Measurements from ENCODE around the gene CUX1.
"Not testable (repeated sequence)": the region's sequence is repeated elsewhere in the genome, so short reads cannot be mapped to it uniquely, and the experiment has no call there.

The CUX1 gene

DNA sequence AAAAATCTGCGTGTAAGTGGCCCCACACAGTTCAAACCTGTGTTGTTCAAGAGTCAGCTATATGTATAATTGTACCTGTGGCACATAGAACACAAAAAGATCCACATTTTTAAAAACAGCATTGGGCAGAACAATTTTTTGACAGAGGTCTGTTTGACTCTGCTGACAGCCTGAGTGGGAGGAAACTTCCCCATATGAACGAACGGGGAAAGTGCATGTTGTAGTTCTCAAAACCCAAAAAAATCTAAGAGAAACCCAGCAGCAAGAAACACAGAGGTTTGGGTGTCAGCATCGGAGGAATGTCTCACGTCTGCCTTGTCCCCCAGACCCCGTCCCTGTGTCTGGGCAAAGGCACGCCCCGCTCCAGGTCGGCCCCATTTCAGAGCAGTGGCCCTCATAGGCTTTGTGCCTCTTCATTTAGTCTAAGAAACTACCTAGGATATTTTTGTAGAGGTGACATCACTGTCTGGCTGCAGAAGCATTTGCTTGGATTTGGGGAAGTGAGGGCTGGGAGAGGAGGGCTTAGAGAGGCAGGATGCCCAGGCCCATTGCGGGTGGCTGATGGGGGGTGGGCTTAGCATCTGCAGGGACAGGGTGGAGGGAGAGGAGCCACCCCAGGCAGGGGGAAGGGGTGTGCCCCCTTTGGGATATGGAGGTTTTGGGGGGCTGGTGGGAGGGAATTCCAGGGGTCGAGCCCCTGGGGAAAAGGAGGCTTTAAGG is 11.0 kb downstream of the CUX1 start:
- TF ChIP-seq, protein P1, sequence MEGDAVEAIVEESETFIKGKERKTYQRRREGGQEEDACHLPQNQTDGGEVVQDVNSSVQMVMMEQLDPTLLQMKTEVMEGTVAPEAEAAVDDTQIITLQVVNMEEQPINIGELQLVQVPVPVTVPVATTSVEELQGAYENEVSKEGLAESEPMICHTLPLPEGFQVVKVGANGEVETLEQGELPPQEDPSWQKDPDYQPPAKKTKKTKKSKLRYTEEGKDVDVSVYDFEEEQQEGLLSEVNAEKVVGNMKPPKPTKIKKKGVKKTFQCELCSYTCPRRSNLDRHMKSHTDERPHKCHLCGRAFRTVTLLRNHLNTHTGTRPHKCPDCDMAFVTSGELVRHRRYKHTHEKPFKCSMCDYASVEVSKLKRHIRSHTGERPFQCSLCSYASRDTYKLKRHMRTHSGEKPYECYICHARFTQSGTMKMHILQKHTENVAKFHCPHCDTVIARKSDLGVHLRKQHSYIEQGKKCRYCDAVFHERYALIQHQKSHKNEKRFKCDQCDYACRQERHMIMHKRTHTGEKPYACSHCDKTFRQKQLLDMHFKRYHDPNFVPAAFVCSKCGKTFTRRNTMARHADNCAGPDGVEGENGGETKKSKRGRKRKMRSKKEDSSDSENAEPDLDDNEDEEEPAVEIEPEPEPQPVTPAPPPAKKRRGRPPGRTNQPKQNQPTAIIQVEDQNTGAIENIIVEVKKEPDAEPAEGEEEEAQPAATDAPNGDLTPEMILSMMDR (IDR thresholded peaks at IDR 0.05), result no peak
- Mint-ChIP-seq H3K4me1 (peaks cover 64% of the 10 kb centered on the region), H3K27me3 (ENCODE audit: low read depth, poor library complexity) (peaks cover 6% of the 10 kb centered on the region), H3K27ac (peak overlapping the region; percentile 42), H3K36me3 (ENCODE audit: low read depth) (peaks cover 39% of the 10 kb centered on the region), H3K4me3 (no peak overlapping the region), H3K9me3 (no peaks in the 10 kb centered on the region)
- no peak for DNase-seq

DNA sequence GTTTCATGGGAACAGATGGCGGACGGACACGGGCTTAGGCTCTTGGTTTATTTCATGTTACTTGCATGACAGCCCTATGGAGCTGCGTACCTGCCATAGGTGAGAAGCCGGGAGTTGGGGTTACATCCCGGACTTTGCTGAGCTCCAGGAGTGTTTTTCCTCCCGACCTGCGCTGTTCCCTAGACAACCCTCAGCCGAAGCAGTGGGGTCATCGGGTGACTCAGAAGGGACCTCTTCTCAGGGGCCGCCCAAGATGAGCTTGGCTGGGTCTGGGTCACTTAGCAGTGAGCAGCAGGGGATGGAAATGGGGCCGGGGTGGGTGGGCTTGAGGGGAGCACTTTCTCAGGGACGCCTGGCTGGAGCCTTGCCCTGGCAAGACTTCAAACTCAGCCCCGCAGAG is 11.9 kb downstream of the CUX1 start:
- H3K4me1 Mint-ChIP-seq, result peaks cover 55% of the 10 kb centered on the region
- H3K4me3 Mint-ChIP-seq, result no peak overlapping the region
- peaks cover 6% of the 10 kb centered on the region for H3K27me3 Mint-ChIP-seq (ENCODE audit: low read depth, poor library complexity)
- peaks cover 42% of the 10 kb centered on the region for H3K36me3 Mint-ChIP-seq (ENCODE audit: low read depth)
- H3K9me3 Mint-ChIP-seq, result no peaks in the 10 kb centered on the region
- no peak for DNase-seq
- TF ChIP-seq, protein P1 (IDR thresholded peaks at IDR 0.05), result no peak
- no peak overlapping the region for H3K27ac Mint-ChIP-seq

DNA sequence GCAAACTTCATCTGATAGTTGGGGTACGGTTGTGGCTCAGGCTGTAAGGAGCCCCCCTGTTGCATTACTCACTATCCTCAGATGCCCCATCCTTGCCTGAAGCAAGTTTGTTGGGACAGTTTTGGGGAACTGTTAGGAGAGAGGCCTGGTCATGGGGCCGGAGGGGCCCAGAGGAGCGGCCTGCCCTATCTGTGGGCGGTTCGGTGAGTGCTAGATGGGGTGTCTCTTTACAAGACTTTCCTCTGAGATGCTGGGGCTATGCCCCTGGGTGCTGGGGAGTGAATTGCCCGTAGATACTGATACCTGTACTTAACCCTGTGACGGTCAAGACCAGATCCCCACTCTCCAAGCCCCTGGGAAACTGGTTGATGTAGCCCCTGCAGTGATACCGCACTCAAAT is 12.4 kb downstream of the CUX1 start:
- TF ChIP-seq, protein P1 (IDR thresholded peaks at IDR 0.05), result no peak
- H3K36me3 Mint-ChIP-seq (ENCODE audit: low read depth), result peaks cover 43% of the 10 kb centered on the region
- H3K27ac Mint-ChIP-seq, result no peak overlapping the region
- no peak overlapping the region for H3K4me3 Mint-ChIP-seq
- peaks cover 50% of the 10 kb centered on the region for H3K4me1 Mint-ChIP-seq
- no peaks in the 10 kb centered on the region for H3K9me3 Mint-ChIP-seq
- DNase-seq, result no peak
- peaks cover 6% of the 10 kb centered on the region for H3K27me3 Mint-ChIP-seq (ENCODE audit: low read depth, poor library complexity)

DNA sequence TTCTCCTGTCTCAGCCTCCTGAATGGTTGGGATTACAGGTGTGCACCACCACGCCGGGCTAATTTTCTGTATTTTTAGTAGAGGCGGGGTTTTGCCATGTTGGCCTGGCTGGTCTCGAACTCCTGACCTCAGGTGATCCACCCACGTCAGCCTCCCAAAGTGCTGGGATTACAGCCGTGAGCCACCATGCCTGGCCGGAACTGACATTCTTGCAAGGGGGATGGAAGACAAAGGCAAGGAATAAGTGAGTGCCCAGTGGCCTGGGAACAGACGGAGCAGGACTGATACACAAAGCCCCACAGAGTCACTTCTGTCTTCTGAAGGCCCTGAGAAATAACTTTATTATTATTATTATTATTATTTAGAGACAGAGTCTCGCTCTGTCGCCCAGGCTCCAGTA is 14.0 kb downstream of the CUX1 start:
- Mint-ChIP-seq H3K36me3 (ENCODE audit: low read depth) (peaks cover 54% of the 10 kb centered on the region), H3K27ac (peak overlapping the region; percentile 64), H3K4me1 (peaks cover 40% of the 10 kb centered on the region)
- DNase-seq; H3K9me3 Mint-ChIP-seq; H3K27me3 Mint-ChIP-seq (ENCODE audit: low read depth, poor library complexity); H3K4me3 Mint-ChIP-seq: not testable (repeated sequence)

DNA sequence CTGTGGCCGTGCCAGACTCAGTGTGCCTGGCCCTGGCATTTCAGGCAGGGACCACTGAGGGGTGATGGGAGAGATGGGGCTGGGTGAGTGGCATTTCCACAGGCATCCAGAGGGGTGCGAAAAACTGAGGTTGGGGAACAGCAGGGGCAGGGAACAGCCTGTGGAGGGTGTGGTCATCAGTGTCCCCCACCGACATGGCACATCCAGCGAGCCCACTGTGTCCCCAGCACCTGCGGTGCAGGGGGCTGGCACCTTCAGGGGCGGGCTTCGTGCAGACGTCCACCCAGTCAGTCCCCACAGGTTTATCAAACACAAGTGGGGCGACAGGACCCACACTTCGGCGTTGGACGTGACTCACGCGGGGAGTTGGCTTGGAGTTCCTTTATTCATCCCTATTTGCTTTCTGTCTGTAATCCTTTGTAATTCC is 14.8 kb downstream of the CUX1 start:
- Mint-ChIP-seq H3K4me1 (peaks cover 33% of the 10 kb centered on the region), H3K9me3 (peaks cover 8% of the 10 kb centered on the region), H3K36me3 (ENCODE audit: low read depth) (peaks cover 59% of the 10 kb centered on the region), H3K27me3 (ENCODE audit: low read depth, poor library complexity) (peaks cover 10% of the 10 kb centered on the region), H3K4me3 (no peak overlapping the region), H3K27ac (no peak overlapping the region)
- no peak for DNase-seq
- TF ChIP-seq, protein P1 (IDR thresholded peaks at IDR 0.05), result no peak

DNA sequence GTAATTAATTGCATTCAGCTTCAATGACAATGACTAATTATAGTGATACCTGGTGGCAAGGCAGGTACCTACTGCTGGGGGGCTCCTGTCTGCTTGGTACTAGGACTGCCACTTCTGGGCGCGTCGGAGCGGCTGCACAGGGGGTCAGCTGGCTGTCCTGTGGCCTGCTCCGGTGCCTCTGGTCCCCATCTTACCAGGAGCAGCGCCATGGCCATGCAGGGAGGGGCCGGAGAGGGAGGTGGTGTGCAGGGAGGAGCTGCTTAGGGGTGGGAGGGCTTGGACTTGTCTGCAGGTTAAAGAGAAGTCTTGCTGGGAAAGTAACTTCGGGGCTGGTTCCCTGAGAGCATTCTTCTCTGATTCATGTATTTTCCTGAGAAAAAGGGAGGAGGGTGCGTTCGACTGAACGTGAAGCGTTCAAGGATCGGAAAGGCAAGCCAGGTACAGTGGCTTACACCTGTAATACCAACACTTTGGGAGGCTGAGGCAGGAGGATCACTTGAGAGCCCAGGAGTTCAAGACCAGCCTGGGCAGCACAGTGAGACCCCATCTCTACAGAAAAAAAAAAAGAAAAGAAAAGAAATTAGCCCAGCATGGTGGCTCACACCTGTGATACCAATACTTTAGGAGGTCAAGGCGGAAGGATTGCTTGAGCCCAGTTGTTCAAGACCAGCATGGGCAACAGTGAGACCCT is 15.4 kb downstream of the CUX1 start:
- H3K4me3 Mint-ChIP-seq, result no peak overlapping the region
- peaks cover 55% of the 10 kb centered on the region for H3K36me3 Mint-ChIP-seq (ENCODE audit: low read depth)
- H3K4me1 Mint-ChIP-seq, result peaks cover 27% of the 10 kb centered on the region
- H3K9me3 Mint-ChIP-seq, result peaks cover 8% of the 10 kb centered on the region
- TF ChIP-seq, protein P1 (IDR thresholded peaks at IDR 0.05), result no peak
- no peak for DNase-seq
- peaks cover 10% of the 10 kb centered on the region for H3K27me3 Mint-ChIP-seq (ENCODE audit: low read depth, poor library complexity)
- peak overlapping the region; percentile 64 for H3K27ac Mint-ChIP-seq
